DMS53 (cell line): ENCODE data around the gene KRT15.
A peak's percentile ranks its signal among the peaks of the same experiment; 100 is the strongest.

Source experiments
- DNase-seq: peaks from one replicate; lab custom pipeline; 2025; lab: John Stamatoyannopoulos, UW

The KRT15 gene

DNA sequence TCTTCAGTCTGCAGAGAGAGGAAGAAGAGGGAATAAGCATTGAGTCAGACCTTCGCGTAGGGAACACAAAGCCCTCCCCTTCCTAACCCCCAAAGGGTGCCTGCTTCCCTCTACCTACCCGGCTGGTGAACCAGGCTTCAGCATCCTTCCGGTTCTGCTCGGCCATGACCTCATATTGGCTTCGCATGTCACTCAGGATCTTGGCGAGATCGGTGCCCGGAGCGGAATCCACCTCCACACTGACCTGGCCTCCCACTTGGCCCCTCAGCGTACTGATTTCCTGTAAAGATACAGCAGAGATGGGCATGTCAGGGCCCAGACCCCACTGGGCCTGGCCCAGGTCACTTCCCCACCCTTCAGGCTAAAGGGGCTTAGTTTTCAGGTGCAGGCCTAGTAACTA is 5.6 kb upstream of the KRT15 start:
- no peak for DNase-seq

DNA sequence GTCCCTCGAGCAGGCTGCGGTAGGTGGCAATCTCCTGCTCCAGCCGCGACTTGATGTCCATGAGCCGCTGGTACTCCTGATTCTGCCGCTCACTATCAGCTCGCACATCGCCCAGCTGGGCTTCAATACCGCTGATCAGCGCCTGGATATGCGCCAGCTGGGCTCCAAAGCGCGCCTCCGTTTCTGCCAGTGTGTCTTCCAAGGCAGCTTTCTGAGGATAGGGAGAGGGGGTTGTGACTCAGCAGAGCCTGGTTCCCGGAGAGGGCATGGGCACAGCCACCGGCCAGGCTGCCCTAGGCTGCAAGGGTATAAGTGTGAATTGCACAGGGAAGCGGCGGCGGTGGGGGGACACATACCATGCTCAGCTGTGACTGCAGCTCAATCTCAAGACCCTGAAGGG is 5.1 kb upstream of the KRT15 start:
- DNase-seq = peak; percentile 20

DNA sequence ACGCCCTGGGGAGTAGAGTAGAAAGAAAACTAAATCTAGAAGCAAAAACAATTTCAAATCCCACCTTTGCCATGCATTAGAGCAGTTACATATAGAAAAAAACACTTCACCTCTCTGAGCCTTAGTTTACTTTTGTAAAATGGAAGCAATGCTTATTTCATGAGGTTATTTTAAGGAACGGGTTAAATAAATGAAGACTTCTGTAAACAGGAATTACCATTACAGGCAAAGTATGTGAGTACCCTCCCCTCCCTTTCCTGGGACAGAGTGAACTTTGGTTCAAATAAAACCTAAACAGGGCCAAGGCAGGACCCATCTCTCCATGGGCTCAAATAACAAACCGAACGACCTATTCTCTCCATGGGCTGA is 4.5 kb upstream of the KRT15 start:
- DNase-seq = no peak

DNA sequence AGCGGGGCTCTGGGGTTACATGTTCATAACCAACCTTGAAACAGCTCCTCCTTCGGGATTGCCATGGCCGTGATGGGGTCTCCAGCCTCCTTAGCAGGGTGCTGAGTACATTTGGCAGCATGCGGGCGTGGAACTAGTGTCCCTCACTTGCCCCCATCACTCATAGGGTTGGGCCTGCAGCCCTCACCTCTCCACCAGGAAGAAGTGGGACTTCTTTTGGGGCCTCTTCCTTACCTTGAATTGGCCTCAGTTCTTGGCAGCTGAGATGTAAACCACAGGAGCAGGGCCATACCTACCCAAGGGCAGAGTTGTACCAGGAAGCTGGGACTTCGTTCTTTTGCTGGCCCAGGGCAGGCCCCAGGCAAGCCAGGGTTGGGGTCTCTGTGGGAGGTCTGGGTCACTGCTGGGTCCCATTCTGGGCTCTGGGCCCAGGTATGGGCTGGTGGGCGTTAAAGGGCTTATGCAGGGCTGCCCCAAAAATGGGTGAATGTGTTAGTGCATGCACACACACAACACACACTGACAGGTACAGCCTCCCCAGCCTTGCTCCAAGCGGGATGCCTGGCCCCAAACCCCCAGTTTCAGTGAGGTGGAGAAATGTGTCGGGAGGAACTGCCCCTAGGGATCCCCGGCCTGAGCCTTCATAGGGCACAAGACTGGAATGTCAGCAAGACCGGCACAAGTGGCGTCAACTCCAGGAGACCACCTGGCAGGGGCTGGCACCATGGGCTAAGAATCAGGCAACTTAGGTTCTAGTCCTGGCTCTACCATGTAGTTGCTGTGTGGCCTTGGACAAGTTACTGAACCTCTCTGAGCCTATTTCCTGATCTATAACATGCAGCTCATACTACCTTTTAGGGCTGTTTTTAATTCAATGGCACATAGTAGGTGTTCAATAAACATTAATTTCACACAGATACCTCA is 3.9 kb upstream of the KRT15 start:
- peak; percentile 46 for DNase-seq

DNA sequence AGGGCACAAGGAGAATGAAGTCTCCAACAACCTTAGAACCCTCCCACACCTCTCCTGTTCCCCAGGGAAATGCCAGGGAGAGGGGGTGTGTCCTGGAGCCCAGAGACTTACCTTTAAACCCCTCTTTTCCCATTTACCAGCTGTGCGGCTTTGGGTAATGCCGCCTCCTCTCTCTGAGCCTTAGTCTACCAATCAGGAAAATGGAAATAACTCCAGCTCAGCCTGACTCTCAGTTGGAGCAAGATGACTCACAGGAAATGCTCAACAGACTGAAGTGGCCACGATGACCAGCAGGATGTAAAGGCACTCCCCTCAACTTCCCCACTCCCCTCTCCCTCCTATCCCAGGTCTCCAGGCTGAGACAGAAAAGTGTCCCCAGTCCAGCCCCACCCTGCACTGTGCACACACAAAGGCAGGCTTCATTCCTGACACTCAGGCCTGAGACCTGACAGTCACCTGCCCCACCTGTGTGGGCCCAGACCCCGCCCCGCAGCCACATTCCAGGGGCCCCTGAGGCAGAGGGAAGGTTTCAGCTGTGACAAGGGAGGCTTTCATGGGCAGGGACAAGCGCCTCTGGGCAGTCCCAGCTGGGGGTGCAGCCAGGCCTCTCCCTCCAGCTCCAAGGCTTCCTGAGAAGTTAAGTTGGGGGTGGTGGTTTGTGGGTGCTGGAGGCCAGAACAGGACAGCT is 3.0 kb upstream of the KRT15 start:
- DNase-seq = peak; percentile 92

DNA sequence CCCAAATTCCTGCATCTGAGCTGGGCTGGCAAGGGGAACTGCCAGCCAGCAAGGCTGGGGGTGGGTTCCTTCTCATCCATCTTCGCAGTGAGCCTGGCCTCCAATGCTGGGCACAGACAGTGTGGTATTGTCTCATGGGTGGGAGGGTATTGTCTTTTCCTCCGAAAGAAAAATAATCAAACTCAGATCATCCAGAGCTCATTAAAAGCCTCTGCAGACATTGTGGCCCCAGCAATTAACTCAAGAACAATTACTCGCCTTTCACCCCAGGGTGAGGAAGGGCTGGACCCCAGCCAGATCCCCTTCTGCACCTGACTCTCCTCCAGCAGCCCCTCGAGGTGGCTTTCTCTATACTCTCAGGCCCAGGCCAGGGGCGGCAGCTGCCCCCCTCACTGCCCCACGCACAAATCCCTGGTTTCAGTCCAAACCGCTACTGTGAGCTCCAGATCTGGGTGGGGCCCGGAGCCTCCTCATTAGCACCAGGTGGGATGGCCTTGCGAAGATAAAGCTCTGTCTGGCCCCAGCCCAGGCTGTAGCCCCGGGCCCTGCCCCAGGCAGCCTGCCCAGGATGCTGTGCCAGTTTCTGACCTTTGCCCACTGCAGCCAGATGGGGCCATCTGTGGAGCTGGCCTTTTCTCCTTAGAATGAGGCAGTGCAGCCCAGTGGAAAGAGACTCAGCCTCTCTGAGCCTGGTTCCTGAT is 2.3 kb upstream of the KRT15 start:
- DNase-seq = peak; percentile 53

DNA sequence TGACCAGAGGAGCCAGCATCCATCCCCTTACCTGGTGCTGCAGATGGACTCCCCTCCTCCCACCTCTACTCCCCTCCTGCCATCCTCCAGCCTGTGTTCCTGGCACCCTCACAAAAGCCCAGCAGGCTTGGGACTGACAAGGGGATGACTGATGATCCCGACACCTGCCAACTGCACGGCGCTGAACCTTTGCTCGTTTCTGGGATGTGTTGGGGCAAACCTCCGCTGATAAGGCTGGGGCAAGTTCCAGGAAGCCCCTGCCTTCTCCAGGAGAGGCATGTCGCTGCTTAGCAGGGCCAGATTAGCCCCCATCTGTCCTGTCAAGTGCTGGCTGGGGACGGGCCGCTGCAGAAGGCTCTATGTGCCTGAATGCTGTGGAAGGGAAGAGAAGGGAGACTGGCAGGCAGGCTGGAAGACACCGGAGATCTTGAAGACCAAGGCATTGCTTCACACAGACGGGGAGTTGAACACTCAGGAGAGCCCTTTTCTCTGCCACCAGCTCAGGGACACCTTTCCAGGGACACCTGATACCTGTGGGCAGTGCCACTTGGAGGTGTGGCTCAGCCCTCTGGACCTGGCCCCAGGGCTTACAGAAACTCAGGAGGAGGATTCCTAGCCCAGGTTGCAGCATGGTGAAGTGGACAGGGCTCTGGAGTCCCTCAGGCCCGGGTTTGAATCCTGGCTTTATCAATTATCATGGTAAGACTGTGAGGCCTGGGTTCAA is 973 bp upstream of the KRT15 start:
- DNase-seq = peak; percentile 50

DNA sequence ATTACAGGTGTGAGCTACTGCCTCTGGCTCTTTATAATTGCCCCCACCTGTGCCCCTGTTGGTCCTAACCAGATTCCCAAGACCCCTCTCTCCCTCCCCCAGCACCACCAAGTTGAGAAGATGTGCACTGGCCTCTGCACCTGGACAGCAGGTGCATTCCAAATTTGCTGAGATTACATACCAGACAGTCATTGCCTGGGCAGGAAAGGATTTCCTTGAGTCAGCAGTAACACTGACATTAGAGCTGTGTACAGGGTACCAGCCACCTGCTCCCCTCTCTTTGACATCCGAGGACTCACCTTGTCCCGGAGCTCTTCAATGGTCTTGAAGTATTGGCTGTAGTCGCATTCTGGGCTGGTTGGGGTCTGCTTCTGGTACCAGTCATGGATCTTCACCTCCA is 659 bp downstream of the KRT15 start:
- DNase-seq = peak; percentile 33

DNA sequence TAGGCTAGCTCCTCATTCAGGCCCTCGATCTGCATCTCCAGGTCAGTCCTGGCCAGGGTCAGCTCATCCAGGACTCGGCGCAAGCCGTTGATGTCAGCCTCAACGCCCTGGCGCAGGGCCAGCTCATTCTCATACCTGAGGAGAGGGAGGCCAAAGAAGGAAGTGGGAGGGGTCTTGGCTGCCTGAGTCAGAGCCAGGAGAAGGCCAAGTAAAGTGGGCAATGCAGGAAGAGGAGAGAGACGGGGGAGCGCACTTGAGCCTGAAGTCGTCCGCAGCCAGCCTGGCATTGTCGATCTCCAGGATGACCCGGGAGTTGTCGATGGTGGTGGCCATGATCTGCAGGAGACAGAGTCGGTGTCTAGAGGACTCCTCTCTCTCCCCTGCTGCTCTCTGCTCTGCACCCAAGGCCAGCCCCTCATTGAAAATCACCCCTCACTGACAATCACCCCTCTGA is 1.8 kb downstream of the KRT15 start:
- no peak for DNase-seq

DNA sequence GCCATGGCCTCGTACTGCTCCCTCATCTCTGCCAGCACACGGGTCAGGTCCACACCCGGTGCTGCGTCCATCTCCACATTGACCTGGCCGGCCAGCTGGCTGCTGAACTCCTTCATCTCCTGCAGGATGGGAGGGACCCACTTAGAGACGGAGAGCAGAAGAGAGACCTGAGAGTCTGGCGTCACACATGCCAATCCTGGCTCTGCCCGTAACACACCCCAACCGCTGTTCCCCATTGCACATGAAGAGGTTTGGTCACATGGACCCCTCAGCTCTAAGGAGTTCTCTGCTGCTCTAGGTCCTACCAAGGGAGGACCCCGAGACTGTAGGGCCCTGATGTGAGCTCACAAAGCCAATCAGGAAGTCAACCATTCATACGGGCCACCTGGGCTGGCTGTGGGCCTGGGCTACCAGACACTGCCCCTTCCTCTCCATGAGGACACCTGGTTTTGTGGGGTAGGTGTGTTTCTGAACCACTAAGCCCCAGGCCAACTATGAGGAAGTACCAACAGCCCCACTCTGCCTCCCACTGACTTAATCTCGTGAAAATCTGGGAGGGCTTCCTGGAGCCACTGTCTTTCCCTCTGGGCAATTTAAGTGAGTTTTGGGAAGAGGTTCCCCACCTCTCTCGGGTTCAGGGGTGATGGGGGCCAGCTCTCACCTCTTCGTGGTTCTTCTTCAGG is 2.4 kb downstream of the KRT15 start:
- DNase-seq = no peak

DNA sequence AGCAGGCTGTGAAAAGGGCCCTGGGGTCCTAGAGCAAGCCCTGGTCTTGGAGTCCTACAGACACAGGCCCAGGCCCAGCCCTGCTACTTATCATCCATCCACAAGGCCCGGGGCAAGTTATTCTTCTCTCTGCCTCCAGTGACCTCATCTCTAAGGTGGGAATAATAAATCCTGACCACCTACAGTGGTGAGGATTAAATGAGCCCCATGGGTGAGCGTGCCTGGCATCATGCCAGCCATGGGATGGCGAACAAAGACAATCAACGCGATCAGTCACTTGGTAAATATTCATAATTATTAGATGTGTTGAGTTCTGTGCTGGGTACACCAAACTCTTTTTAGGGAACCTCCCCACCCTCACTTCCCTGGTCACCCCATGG is 5.5 kb downstream of the KRT15 start:
- no peak for DNase-seq

DNA sequence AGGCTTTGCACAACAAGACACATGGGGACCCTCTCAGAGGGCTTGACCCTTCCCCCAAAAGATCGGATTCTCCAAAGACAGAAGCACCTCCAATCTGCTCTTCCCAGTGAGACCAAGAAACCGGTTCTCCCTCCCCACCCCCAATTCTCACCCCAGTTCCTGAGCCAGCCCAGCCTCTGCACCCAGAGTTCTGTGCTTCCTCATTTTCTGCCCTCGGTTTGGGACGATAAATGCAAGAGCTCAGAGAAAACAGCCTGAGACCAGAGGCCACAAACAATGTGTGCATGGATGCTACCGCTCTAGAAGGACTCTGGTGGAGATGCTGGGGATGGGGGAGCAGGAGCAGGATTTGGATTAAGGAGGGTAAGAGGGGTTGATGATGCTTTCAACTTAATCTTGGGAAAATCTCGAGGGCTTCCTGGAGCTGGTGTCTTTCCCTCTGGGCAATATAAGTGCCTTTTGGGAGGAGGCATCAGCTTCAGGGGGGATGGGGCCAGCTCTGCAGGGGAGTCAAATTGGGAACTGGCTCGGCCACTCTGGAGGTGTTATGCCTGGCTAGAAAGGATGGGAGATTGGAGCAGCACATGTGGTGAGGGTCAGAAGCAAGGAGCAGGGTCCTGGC is 6.0 kb downstream of the KRT15 start:
- DNase-seq = no peak

DNA sequence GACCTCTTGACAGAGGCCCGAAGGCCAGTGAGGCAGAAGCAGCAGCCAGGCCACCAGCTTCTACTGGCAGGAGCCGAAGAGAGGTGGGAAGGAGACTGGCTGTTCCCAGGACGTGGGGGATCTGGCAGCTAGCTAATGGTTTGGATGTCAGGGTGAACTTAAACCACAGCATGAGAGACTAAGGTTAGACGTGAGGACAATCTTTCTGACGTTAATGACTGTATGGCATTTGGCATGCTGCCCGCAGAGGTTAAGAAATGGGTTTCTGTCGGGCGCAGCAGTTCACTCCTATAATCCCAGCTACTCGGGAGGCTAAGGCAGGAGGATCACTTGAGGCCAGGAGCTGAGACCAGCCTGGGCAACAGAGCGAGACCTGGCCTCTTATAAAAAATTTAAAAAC is 7.0 kb downstream of the KRT15 start:
- DNase-seq = no peak

DNA sequence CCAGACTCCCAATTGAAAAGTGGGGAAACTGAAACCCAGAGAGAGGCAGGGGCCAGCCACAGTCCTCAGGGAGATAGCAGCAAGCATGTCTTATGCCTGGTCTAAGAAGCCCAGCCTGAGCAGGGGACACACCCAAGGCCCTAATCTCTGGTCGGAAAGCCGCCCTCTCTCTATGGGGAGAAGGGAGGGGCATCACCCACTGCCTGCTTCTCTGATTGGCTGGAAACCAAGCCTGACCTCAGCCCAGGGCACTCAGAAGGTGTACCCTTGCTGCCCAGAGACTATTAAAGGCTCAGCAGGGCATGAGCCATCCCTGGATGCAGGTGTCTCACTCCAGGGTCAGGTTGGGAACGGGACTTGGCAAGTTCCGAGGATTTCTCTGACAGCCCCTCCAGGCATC is 7.6 kb downstream of the KRT15 start:
- peak; percentile 59 for DNase-seq

DNA sequence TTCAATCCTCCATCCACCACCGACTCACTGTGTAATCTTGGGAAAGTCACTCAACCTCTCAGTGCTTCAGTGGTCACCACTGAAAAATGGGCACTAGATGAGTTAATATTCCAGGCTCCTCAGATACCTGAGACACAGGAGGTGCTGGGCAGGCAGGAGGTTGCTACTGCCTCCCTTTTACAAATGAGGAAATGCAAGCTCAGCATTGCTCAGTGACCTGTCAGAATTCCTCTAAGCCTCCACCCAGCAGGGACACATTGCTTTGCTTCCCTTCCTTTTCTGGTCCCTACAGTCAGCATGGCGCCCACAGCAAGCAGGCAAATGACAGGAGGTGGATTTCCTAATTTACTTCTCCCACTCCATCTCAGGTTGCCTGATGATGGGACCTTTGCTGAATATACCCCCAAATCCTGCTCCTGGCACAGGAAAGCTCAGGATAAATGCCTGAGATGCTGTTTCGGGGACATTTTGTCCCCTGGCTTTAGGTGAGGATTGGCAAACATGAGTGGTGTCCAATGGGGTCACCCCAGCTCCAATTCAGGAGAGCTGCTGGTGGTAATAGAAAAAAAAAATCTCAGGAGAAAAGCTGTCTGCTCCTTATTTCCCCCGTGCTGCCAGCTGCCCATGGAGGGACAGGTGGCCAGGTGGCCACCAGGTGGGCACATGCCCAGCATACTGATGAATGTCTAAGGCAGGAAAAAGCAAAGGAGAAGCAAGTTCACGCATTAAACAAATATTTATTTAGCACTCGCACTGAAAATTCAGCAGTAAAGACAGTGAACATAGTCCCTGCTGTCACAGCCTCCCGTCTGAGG is 8.2 kb downstream of the KRT15 start:
- DNase-seq = peak; percentile 60

DNA sequence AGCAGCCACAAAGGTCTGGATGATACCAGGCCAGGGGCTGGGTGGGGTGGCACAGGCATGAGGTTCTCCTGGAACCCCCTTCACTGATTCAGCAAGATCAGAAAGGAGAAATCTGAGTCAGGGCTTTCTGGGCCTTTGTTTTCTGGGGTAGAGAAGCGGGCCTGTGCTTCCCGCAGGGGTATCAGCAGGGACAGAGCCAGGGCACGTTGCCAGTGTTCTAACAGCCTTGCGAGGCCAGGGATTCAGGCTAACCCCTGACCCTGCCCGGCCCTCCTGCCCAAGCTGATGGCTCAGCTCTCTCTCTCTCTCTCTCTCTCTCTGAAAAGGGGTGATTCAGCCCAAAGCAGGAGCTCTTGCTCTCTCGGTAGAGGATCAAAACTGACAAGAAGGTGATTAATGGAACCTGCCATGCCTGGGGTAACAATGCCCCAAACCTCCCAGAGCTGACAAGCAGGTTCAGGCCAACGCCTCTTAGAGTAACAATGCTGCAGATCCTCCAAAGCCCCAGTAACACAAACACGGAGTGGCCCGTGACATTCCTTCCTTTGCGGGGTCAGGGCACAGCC is 11.3 kb downstream of the KRT15 start:
- DNase-seq = no peak

DNA sequence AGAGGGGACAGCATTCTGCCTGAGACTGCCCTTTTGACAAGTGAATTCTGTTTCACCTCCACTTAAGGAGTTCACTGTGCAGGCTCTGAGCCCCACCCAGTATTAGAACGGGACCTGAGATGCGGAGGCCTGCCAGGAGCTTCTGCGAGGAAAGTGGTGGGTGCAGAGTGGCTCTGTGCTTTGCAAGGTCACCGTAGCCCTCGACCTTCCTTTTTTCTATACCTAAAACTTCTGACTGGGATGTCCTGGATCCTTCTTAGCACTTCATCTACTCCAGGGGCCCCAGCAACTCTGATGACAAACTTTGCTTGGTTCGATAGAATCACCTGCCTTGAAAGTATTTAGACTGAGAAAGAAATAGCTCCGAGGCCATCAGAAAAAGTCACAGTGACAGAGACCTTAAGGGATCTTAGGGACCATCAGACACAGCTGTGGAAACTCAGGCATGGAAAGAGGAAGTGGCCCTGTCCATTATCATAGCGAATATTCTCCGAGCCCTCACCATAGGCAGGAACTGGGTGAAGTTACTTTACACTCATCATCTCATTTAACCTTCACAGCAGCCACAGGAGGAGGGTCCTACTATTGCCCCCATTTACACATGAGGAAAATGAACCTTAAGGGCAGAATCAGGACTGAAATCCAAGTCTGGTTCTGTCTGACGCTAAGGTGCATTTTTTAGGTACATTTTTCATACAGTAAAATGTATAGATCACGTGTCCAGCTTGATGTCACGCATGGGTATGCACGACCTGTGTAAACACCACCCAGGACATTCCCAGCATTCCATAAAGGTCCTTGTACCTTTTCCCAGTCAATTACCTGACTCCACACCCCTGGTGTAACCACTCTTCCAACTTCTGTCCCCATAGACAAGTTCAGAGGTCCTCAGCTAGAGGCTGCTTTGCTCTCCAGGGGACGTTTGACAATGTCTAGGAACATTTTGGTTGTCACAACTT is 12.6 kb downstream of the KRT15 start:
- DNase-seq = no peak

DNA sequence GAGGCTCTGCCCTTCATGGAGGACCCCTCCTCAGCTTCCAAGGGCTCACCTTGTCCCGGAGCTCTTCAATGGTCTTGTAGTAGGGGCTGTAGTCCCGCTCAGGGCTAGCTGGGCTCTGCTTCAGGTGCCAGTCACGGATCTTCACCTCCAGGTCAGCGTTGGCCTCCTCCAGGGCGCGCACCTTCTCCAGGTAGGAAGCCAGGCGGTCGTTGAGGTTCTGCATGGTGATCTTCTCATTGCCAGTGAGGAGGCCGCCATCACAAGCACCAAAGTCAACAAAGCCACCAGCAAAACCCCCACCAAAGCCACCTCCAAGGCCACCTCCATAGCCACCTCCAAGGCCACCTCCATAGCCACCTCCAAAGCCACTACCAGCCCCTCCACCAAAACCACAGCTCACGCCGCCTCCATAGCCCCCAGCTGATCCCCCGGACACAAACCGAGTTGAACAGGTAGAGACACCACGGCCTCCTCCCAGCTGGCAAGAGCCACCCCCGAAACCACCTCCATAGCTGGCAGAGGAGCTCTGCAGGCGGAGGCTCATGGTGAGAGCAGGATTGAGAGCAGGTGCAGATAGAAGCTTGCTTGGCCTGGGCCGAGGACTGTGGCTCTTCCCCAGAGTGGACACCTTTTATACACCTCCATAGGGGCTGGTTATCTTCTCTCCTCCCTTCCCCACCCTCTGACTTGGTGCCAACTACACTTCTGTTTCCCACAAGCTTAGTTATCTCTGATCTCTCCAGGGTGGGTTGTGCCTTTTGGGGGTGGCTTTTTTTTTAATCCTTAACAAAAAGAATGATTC is 13.5 kb downstream of the KRT15 start, which contains the start of gene KRT13:
Gene KRT13, minus strand, starts transcription at position 606 of the 802 bp plus-strand sequence. Its CDS starts 62 bp downstream, at position 544.
- no peak for DNase-seq
